Panc1 (cell line): ENCODE measurements around the gene CHST4. TPM values are rescaled to one million over a fixed set of nuclear protein-coding genes. Genes with fewer than 3 reads are reported as not detected.

ENCODE experiments used
- ATAC-seq: fragments of 200-7000 bp; cut with Tn5 transposase; 2 replicates; pipeline ENCODE4 v1.9.1; 2020; ENCODE audit warnings: mild to moderate bottlenecking, moderate library complexity
- BruUV-seq: library from RNA; stranded (reverse); fragments of 400-500 nt; replicated peaks from 2 replicates; lab custom pipeline; 2021; lab: Mats Ljungman, UMichigan
- CTCF ChIA-PET: fragments of 300-600 bp; sonication (Branson Sonifier 250); formaldehyde crosslinking; loops from one replicate; lab custom pipeline; 2022; ENCODE audit warnings: antibody characterized with exemption; lab: Charles Lee
- POLR2A ChIA-PET: fragments of 300-600 bp; sonication (Branson Sonifier 250); formaldehyde crosslinking; loops from one replicate; lab custom pipeline; 2022; ENCODE audit warnings: antibody characterized with exemption; lab: Charles Lee
- DNase-seq: peaks from one replicate; pipeline ENCODE4 v3.0.0-alpha.2; 2010; ENCODE audit warnings: low read depth, low spot score
- H3K27ac ChIP-seq: 2 replicates; pipeline ENCODE4 v1.5.1; 2011; ENCODE audit warnings: mild to moderate bottlenecking, low read length, inconsistent platforms
- H3K27me3 ChIP-seq: fragments of 200-500 bp; sonication (Bioruptor generic); 2 replicates; pipeline ENCODE4 v1.6.0; 2014; ENCODE audit warnings: low read length, inconsistent platforms; ENCODE audit not compliant: control insufficient read depth, insufficient read depth
- H3K36me3 ChIP-seq: fragments of 200-500 bp; sonication (Bioruptor generic); 2 replicates; pipeline ENCODE4 v1.5.1; 2014; ENCODE audit warnings: inconsistent platforms, mild to moderate bottlenecking, low read length, moderate library complexity; ENCODE audit not compliant: control insufficient read depth, insufficient read depth
- H3K4me1 ChIP-seq: 2 replicates; pipeline ENCODE4 v1.5.1; 2011; ENCODE audit warnings: inconsistent platforms, mild to moderate bottlenecking, low read length, moderate library complexity; ENCODE audit not compliant: control insufficient read depth, insufficient read depth
- H3K4me3 ChIP-seq, 2 experiments: 2 replicates each; pipeline ENCODE4 v1.5.1; 2011 to 2012; ENCODE audit warnings: low read depth in 2 of 2, low read length in 2 of 2, mild to moderate bottlenecking in 2 of 2, inconsistent platforms in 1 of 2, moderate library complexity in 1 of 2
- H3K9me3 ChIP-seq: fragments of 200-500 bp; sonication (Bioruptor generic); 2 replicates; pipeline ENCODE4 v1.5.1; 2014; ENCODE audit warnings: low read depth, mild to moderate bottlenecking, inconsistent platforms, low read length, moderate library complexity; ENCODE audit not compliant: control insufficient read depth, insufficient read depth
- POLR2AphosphoS5 ChIP-seq: IDR thresholded peaks from 2 replicates; pipeline ENCODE4 v1.6.1; 2012; ENCODE audit warnings: mild to moderate bottlenecking, low read depth, low read length, moderate library complexity
- SIN3A ChIP-seq: IDR thresholded peaks from 2 replicates; pipeline ENCODE4 v1.6.1; 2012; ENCODE audit warnings: low read depth, mild to moderate bottlenecking, low read length, moderate library complexity, borderline replicate concordance; ENCODE audit not compliant: insufficient read depth
- TCF7L2 ChIP-seq: IDR thresholded peaks from 2 replicates; pipeline ENCODE4 v1.6.1; 2011; ENCODE audit warnings: mild to moderate bottlenecking, low read depth, low read length, inconsistent platforms
- in situ Hi-C: cut with HindIII; loops from 2 replicates; pipeline ENCODE4 v1.10.0; 2016; ENCODE audit warnings: low sequenced_read_pairs, low pct_unique_long_range_greater_than_20kb
- intact Hi-C: fragments of 100-400 bp; cut with micrococcal nuclease; formaldehyde crosslinking; loops from one replicate; pipeline ENCODE4 v1.10.0; 2022; ENCODE audit not compliant: unreplicated experiment
- total RNA-seq: library from RNA; stranded (reverse); gene quantifications from one replicate; pipeline ENCODE4 v1.2.1, GENCODE V29; 2021; ENCODE audit not compliant: unreplicated experiment
- TF ChIP-seq, protein P1 (sequence below), 2 experiments: IDR thresholded peaks; 2 replicates each; pipeline ENCODE4 v1.6.1; 2011 to 2012; ENCODE audit warnings: low read depth in 2 of 2, control low read depth in 1 of 2, low read length in 1 of 2, mild to moderate bottlenecking in 1 of 2, moderate library complexity in 1 of 2; ENCODE audit not compliant: insufficient read depth in 1 of 2
- TF ChIP-seq, protein P2 (sequence below): fragments of 450-650 bp; IDR thresholded peaks from 2 replicates; pipeline ENCODE4 v1.5.1; 2017; ENCODE audit warnings: mild to moderate bottlenecking

Gene CHST4
- total RNA-seq, 1 experiment from 2014 or later: 1.1 TPM

DNA sequence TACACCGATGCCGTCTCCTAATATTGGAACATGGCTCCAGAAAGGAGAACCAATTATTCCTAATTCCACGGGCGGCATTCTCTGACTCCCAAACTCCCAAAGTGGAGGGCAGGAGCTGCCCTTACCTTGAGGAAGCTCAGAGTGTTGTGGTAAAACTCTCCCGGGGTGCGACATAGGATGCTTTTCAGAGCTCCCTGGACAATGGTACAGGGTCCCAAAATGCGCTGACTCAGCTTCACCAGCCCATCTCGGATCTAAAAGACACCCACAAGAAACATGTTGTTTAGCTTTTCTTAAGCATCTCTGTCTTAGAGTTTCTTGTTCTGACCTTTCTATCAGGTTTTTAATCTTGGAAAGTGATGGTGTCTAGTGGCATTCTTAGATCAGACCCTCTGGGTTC lies 43.9 kb downstream of the CHST4 start:
- H3K4me3 ChIP-seq: no peak overlapping the region
- ChIA-PET CTCF (no interaction called here), POLR2A (no interaction called here)
- in situ Hi-C loops: no loop called here
- H3K27ac ChIP-seq: no peak overlapping the region
- intact Hi-C loops: no loop called here
- DNase-seq (no peak), ATAC-seq (no peak)
- no peaks in the 10 kb centered on the region for H3K9me3 ChIP-seq
- H3K4me1 ChIP-seq: no peaks in the 10 kb centered on the region
- TF ChIP-seq, protein P1, sequence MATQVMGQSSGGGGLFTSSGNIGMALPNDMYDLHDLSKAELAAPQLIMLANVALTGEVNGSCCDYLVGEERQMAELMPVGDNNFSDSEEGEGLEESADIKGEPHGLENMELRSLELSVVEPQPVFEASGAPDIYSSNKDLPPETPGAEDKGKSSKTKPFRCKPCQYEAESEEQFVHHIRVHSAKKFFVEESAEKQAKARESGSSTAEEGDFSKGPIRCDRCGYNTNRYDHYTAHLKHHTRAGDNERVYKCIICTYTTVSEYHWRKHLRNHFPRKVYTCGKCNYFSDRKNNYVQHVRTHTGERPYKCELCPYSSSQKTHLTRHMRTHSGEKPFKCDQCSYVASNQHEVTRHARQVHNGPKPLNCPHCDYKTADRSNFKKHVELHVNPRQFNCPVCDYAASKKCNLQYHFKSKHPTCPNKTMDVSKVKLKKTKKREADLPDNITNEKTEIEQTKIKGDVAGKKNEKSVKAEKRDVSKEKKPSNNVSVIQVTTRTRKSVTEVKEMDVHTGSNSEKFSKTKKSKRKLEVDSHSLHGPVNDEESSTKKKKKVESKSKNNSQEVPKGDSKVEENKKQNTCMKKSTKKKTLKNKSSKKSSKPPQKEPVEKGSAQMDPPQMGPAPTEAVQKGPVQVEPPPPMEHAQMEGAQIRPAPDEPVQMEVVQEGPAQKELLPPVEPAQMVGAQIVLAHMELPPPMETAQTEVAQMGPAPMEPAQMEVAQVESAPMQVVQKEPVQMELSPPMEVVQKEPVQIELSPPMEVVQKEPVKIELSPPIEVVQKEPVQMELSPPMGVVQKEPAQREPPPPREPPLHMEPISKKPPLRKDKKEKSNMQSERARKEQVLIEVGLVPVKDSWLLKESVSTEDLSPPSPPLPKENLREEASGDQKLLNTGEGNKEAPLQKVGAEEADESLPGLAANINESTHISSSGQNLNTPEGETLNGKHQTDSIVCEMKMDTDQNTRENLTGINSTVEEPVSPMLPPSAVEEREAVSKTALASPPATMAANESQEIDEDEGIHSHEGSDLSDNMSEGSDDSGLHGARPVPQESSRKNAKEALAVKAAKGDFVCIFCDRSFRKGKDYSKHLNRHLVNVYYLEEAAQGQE (IDR thresholded peaks at IDR 0.05; ENCODE audit: insufficient read depth in 1 of 2, low read depth in 2 of 2, low read length in 1 of 2): no peak
- no peak for TF ChIP-seq POLR2AphosphoS5
- TF ChIP-seq SIN3A: no peak
- TF ChIP-seq TCF7L2: no peak
- TF ChIP-seq, protein P2, sequence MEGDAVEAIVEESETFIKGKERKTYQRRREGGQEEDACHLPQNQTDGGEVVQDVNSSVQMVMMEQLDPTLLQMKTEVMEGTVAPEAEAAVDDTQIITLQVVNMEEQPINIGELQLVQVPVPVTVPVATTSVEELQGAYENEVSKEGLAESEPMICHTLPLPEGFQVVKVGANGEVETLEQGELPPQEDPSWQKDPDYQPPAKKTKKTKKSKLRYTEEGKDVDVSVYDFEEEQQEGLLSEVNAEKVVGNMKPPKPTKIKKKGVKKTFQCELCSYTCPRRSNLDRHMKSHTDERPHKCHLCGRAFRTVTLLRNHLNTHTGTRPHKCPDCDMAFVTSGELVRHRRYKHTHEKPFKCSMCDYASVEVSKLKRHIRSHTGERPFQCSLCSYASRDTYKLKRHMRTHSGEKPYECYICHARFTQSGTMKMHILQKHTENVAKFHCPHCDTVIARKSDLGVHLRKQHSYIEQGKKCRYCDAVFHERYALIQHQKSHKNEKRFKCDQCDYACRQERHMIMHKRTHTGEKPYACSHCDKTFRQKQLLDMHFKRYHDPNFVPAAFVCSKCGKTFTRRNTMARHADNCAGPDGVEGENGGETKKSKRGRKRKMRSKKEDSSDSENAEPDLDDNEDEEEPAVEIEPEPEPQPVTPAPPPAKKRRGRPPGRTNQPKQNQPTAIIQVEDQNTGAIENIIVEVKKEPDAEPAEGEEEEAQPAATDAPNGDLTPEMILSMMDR: no peak
- H3K27me3 ChIP-seq: no peaks in the 10 kb centered on the region
- no TSS peak for BruUV-seq
- no peaks in the 10 kb centered on the region for H3K36me3 ChIP-seq

GRCh38 chr16:71572497-71573116 lies 46.4 kb downstream of the CHST4 start:
- H3K36me3 ChIP-seq: no peaks in the 10 kb centered on the region
- DNase-seq: no peak
- H3K27me3 ChIP-seq: no peaks in the 10 kb centered on the region
- ChIA-PET CTCF (no interaction called here), POLR2A (no interaction called here)
- no TSS peak for BruUV-seq
- TF ChIP-seq TCF7L2 (no peak), POLR2AphosphoS5 (no peak), SIN3A (no peak)
- TF ChIP-seq, protein P2: no peak
- TF ChIP-seq, protein P1 (IDR thresholded peaks at IDR 0.05; ENCODE audit: insufficient read depth in 1 of 2, low read depth in 2 of 2, low read length in 1 of 2): no peak
- in situ Hi-C loops: no loop called here
- H3K4me1 ChIP-seq: no peaks in the 10 kb centered on the region
- H3K9me3 ChIP-seq: no peaks in the 10 kb centered on the region
- intact Hi-C loops: no loop called here
- ATAC-seq: no peak
- H3K4me3 ChIP-seq: no peak overlapping the region
- H3K27ac ChIP-seq: no peak overlapping the region
